RWPE1 (cell line): Measurements from ENCODE around the gene DAP.
"Not testable (repeated sequence)": the region's sequence is repeated elsewhere in the genome, so short reads cannot be mapped to it uniquely, and the experiment has no call there.

ENCODE experiments used
- CTCF ChIA-PET: fragments of 350-600 bp; sonication (Branson Sonifier 250); formaldehyde crosslinking; extraction: SDS; loops from one replicate; lab custom pipeline; 2021; lab: Yijun Ruan, JAX
- POLR2A ChIA-PET: fragments of 400-600 bp; formaldehyde crosslinking; extraction: SDS; loops from one replicate; lab custom pipeline; 2020; ENCODE audit warnings: antibody characterized with exemption; ENCODE audit not compliant: low non-redundant PET; lab: Yijun Ruan, JAX
- DNase-seq: peaks from one replicate; pipeline ENCODE4 v3.0.0; 2012; ENCODE audit warnings: low spot score
- H3K27ac ChIP-seq: fragments of 450-650 bp; 2 replicates; pipeline ENCODE4 v1.5.1; 2017
- TF ChIP-seq, protein P1 (sequence below): fragments of 450-650 bp; conservative IDR thresholded peaks from 2 replicates; pipeline ENCODE4 v1.5.1; 2017; ENCODE audit warnings: low read depth, mild to moderate bottlenecking

Gene DAP

DNA sequence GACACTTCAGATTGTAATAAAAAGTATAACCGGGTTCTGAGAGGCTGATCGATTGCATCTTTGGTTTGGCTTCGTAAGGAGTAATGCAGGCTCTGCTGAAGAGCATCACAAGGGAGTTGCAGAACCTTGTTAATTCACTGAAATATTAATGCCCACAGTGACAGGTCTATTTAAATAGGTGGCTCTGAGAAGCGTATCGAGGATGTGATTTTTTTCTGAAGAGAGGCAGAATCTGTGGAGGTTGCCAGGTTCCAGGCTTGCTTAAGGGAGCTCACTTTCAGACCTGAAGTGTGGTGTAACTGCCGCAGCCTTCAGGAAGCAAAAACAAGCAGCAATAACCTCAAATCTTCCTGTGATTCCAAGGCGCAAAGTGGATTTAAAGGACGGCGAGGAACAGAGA lies 116.8 kb downstream of the DAP start:
- TF ChIP-seq, protein P1, sequence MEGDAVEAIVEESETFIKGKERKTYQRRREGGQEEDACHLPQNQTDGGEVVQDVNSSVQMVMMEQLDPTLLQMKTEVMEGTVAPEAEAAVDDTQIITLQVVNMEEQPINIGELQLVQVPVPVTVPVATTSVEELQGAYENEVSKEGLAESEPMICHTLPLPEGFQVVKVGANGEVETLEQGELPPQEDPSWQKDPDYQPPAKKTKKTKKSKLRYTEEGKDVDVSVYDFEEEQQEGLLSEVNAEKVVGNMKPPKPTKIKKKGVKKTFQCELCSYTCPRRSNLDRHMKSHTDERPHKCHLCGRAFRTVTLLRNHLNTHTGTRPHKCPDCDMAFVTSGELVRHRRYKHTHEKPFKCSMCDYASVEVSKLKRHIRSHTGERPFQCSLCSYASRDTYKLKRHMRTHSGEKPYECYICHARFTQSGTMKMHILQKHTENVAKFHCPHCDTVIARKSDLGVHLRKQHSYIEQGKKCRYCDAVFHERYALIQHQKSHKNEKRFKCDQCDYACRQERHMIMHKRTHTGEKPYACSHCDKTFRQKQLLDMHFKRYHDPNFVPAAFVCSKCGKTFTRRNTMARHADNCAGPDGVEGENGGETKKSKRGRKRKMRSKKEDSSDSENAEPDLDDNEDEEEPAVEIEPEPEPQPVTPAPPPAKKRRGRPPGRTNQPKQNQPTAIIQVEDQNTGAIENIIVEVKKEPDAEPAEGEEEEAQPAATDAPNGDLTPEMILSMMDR, result no peak
- CTCF ChIA-PET, result interaction anchor here (0.8 kb wide), 1 partner anchor 615 kb away, joined by 7 read pairs; no protein-coding TSS in a partner anchor
- H3K27ac ChIP-seq, result no peak overlapping the region
- DNase-seq, result no peak
- POLR2A ChIA-PET, result no interaction called here

- ChIA-PET POLR2A (no interaction called here), CTCF (no interaction called here)
- TF ChIP-seq, protein P1, result no peak
- DNase-seq, result no peak
- no peak overlapping the region for H3K27ac ChIP-seq
Measured at GRCh38 chr5:10642367-10642766, 118.7 kb downstream of the DAP start.

DNA sequence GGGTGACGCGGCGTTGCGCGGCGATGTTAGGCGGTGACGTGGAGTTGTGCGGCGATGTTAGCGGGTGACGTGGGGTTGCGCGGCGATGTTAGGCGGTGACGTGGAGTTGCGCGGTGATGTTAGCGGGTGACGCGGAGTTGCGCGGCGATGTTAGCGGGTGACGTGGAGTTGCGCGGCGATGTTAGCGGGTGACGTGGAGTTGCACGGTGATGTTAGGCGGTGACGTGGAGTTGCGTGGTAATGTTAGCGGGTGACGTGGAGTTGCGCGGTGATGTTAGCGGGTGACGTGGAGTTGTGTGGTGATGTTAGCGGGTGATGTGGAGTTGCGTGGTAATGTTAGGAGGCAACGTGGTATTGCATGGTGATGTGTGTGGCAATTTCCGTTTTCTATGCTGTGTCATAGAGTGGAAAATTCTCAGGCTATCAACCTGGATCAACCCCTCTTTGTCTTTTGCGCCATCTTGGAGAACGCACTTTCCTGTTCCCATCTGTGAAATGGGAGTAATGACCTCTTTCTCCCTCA lies 121.1 kb downstream of the DAP start:
- no peak for DNase-seq
- CTCF ChIA-PET, result no interaction called here
- POLR2A ChIA-PET, result no interaction called here
- TF ChIP-seq, protein P1, result no peak
- H3K27ac ChIP-seq, result no peak overlapping the region

DNA sequence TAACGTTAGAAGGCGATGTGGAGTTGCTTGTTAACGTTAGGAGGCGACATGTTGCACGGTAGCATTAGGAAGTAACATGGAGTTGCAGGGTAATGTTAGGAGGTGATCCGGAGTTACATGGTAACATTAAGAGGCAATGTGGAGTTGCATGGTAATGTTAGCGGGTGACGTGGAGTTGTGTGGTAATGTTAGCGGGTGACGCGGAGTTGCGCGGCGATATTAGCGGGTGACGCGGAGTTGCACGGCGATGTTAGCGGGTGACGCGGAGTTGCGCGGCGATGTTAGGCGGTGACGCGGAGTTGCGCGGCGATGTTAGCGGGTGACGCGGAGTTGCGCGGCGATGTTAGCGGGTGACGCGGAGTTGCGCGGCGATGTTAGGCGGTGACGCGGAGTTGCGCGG lies 122.3 kb downstream of the DAP start:
- H3K27ac ChIP-seq, DNase-seq, POLR2A ChIA-PET: not testable (repeated sequence)
- CTCF ChIA-PET, result interaction anchor here (0.5 kb wide), 1 partner anchor 75 kb away, joined by 3 read pairs; the partner anchor contains the start of gene ANKRD33B

GRCh38 chr5:10637944-10638343 lies 123.1 kb downstream of the DAP start:
- no peak for DNase-seq
- no peak overlapping the region for H3K27ac ChIP-seq
- POLR2A ChIA-PET, result no interaction called here
- TF ChIP-seq, protein P1, result no peak
- CTCF ChIA-PET, result no interaction called here

GRCh38 chr5:10636363-10637142 lies 124.5 kb downstream of the DAP start:
- ChIA-PET POLR2A (no interaction called here), CTCF (interaction anchor here (0.6 kb wide), 1 partner anchor 483 kb away, joined by 3 read pairs; no protein-coding TSS in a partner anchor)
- TF ChIP-seq, protein P1, result no peak
- DNase-seq, result no peak
- no peak overlapping the region for H3K27ac ChIP-seq

DNA sequence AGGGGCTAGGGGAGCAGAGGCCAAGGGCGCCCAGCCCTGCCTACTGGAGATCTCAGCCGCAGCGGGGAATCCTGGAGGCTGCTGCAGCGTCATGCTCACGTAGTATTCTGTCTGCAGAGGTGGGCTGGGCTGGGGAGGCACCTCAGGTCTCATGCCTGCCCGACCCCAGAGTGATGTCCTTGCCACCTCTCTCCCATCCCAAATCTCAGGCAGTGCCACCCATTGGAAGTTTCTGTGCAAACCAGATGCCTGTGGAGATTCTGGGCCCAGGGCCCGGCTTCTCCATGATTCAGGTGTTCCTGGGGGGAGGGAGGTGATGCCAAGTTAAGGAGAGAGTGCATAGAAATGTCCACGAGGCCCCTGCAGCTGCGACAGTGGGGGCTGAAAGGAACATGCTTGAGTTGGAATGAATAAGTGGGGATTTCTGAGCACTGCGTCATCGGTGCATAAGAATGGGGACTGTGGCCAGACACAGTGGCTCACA lies 125.1 kb downstream of the DAP start:
- H3K27ac ChIP-seq, result peak overlapping the region; percentile 0; the same call in 1 of the 2 replicates
- CTCF ChIA-PET, result no interaction called here
- POLR2A ChIA-PET, result no interaction called here
- DNase-seq, result no peak
- TF ChIP-seq, protein P1, result no peak
